Peyer's patch (tissue), 4 donors: ENCODE measurements around the gene TREML1.

Source experiments
- POLR2A ChIP-seq, 2 donors: fragments of 450-650 bp; IDR thresholded peaks; one replicate each; pipeline ENCODE4 v1.5.1; 2017; ENCODE audit warnings: antibody characterized with exemption in 2 of 2, mild to moderate bottlenecking in 2 of 2, moderate library complexity in 2 of 2
- TF ChIP-seq, protein P1 (sequence below), 6 experiments: fragments of 450-650 bp in 4 of 6; fragments of 200-600 bp in 2 of 6; sonication (generic) in 1 of 6; IDR thresholded peaks; one replicate each; pipeline ENCODE4 v1.5.1; 2017 to 2019; ENCODE audit warnings: antibody characterized with exemption in 6 of 6, mild to moderate bottlenecking in 3 of 6, moderate library complexity in 1 of 6

DNA sequence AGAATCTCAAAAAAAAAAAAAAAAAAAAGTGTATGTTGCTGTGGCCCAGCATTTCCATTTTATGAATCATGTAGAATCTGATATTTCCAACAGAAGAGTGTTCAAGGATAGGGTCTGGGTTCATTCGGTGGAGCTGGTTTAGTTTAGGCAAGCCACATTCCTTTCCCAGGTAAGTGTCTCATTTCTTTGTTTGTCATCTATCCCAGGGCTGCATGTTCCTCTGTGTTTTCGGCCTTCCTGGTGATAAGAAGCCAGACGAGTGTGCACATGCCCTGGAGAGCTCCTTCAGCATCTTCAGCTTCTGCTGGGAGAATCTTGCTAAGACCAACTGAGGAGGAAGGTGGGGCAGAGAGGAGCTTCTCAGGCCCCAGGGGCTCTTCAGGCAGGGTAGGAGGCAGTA is 43.1 kb downstream of the TREML1 start:
- no peak for TF ChIP-seq POLR2A (IDR thresholded peaks at IDR 0.05)
- TF ChIP-seq, protein P1, sequence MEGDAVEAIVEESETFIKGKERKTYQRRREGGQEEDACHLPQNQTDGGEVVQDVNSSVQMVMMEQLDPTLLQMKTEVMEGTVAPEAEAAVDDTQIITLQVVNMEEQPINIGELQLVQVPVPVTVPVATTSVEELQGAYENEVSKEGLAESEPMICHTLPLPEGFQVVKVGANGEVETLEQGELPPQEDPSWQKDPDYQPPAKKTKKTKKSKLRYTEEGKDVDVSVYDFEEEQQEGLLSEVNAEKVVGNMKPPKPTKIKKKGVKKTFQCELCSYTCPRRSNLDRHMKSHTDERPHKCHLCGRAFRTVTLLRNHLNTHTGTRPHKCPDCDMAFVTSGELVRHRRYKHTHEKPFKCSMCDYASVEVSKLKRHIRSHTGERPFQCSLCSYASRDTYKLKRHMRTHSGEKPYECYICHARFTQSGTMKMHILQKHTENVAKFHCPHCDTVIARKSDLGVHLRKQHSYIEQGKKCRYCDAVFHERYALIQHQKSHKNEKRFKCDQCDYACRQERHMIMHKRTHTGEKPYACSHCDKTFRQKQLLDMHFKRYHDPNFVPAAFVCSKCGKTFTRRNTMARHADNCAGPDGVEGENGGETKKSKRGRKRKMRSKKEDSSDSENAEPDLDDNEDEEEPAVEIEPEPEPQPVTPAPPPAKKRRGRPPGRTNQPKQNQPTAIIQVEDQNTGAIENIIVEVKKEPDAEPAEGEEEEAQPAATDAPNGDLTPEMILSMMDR (IDR thresholded peaks at IDR 0.05) = no peak
